ENCODE data around the gene SNCB.

Gene SNCB

DNA sequence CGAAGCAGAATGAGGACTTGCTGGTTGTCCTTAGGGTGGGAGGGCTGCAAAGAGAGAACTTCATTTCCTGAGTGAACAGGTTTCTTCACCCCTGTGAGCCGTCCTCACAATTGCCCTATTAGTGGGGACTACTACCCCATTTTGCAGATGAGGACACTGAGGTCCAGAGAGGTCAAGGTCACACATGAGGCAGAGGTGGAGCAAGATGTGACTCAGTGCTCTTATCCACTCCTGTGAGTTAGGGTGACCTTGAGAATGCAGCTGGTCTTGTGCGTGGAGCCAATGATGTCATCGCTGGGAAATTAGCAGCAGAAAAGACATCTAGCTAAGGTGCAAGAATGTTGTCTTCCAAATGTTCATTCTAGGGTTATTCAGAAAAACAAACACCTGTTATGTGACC is 47.3 kb downstream of the SNCB start:
- Histone ChIP-seq H2AFZ (ENCODE audit: low read length) (no peak overlapping the region), H3K4me1 (ENCODE audit: insufficient read depth, low read length, poor library complexity, severe bottlenecking) (no peaks in the 10 kb centered on the region), H3K27me3 (ENCODE audit: insufficient read depth, low read length, poor library complexity, severe bottlenecking) (no peaks in the 10 kb centered on the region), H3F3A (ENCODE audit: low read depth) (no peaks in the 10 kb centered on the region), H4K20me1 (ENCODE audit: insufficient read depth, low read length, poor library complexity, severe bottlenecking) (no peaks in the 10 kb centered on the region), H3K9ac (ENCODE audit: low read depth, low read length, poor library complexity, severe bottlenecking) (no peak overlapping the region), H3K9me2 (replicated peaks; ENCODE audit: low read depth, low read length) (no peaks in the 10 kb centered on the region), H3K4me2 (ENCODE audit: low read depth, low read length, poor library complexity, severe bottlenecking) (no peak overlapping the region), H3K79me2 (ENCODE audit: insufficient read depth, low read length) (no peaks in the 10 kb centered on the region), H3K9me3 (ENCODE audit: insufficient read depth, low read depth, low read length) (peaks cover 6% of the 10 kb centered on the region; the same call in 1 of the 2 replicates), H3K36me3 (ENCODE audit: insufficient read depth, low read length) (no peaks in the 10 kb centered on the region), H3K4me3 (ENCODE audit: low read length, poor library complexity, severe bottlenecking) (no peak overlapping the region)
- no peak for TF ChIP-seq EZH2phosphoT487 (IDR thresholded peaks at IDR 0.05; ENCODE audit: borderline replicate concordance)
- TF ChIP-seq, protein P1, sequence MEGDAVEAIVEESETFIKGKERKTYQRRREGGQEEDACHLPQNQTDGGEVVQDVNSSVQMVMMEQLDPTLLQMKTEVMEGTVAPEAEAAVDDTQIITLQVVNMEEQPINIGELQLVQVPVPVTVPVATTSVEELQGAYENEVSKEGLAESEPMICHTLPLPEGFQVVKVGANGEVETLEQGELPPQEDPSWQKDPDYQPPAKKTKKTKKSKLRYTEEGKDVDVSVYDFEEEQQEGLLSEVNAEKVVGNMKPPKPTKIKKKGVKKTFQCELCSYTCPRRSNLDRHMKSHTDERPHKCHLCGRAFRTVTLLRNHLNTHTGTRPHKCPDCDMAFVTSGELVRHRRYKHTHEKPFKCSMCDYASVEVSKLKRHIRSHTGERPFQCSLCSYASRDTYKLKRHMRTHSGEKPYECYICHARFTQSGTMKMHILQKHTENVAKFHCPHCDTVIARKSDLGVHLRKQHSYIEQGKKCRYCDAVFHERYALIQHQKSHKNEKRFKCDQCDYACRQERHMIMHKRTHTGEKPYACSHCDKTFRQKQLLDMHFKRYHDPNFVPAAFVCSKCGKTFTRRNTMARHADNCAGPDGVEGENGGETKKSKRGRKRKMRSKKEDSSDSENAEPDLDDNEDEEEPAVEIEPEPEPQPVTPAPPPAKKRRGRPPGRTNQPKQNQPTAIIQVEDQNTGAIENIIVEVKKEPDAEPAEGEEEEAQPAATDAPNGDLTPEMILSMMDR (conservative IDR thresholded peaks at IDR 0.05; ENCODE audit: low read length), result no peak

DNA sequence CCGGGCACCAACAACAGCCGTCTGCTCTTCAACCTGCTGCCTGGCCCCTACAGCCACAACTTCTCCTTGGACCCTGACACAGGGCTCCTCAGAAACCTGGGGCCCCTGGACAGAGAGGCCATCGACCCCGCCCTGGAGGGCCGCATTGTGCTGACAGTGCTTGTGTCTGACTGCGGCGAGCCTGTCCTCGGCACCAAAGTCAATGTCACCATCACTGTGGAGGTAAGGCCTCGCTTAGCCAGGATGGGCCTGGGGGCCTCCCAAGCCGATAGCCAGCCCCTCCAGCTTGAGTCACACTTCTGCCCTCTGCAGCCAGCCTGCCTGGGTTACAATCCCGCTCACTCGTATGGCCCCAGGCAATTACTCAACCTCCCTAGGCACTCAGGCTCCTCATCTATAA is 49.0 kb downstream of the SNCB start:
- Histone ChIP-seq H3K4me1 (ENCODE audit: insufficient read depth, low read length, poor library complexity, severe bottlenecking) (no peaks in the 10 kb centered on the region), H3K9me2 (replicated peaks; ENCODE audit: low read depth, low read length) (no peaks in the 10 kb centered on the region), H3K4me3 (ENCODE audit: low read length, poor library complexity, severe bottlenecking) (no peak overlapping the region), H2AFZ (ENCODE audit: low read length) (no peak overlapping the region), H3F3A (ENCODE audit: low read depth) (no peaks in the 10 kb centered on the region), H4K20me1 (ENCODE audit: insufficient read depth, low read length, poor library complexity, severe bottlenecking) (no peaks in the 10 kb centered on the region), H3K36me3 (ENCODE audit: insufficient read depth, low read length) (no peaks in the 10 kb centered on the region), H3K4me2 (ENCODE audit: low read depth, low read length, poor library complexity, severe bottlenecking) (no peak overlapping the region), H3K9ac (ENCODE audit: low read depth, low read length, poor library complexity, severe bottlenecking) (no peak overlapping the region), H3K79me2 (ENCODE audit: insufficient read depth, low read length) (no peaks in the 10 kb centered on the region), H3K9me3 (ENCODE audit: insufficient read depth, low read depth, low read length) (peaks cover 6% of the 10 kb centered on the region; the same call in 1 of the 2 replicates), H3K27me3 (ENCODE audit: insufficient read depth, low read length, poor library complexity, severe bottlenecking) (no peaks in the 10 kb centered on the region)
- TF ChIP-seq EZH2phosphoT487 (IDR thresholded peaks at IDR 0.05; ENCODE audit: borderline replicate concordance), result no peak
- TF ChIP-seq, protein P1 (conservative IDR thresholded peaks at IDR 0.05; ENCODE audit: low read length), result no peak

GRCh38 chr5:176579323-176579722 is 51.0 kb downstream of the SNCB start:
- no peak overlapping the region for H3K4me2 ChIP-seq (ENCODE audit: low read depth, low read length, poor library complexity, severe bottlenecking)
- no peaks in the 10 kb centered on the region for H3K9me3 ChIP-seq (ENCODE audit: insufficient read depth, low read depth, low read length)
- no peaks in the 10 kb centered on the region for H3K36me3 ChIP-seq (ENCODE audit: insufficient read depth, low read length)
- no peaks in the 10 kb centered on the region for H3K4me1 ChIP-seq (ENCODE audit: insufficient read depth, low read length, poor library complexity, severe bottlenecking)
- no peaks in the 10 kb centered on the region for H3K27me3 ChIP-seq (ENCODE audit: insufficient read depth, low read length, poor library complexity, severe bottlenecking)
- TF ChIP-seq, protein P1 (conservative IDR thresholded peaks at IDR 0.05; ENCODE audit: low read length), result no peak
- no peak for TF ChIP-seq EZH2phosphoT487 (IDR thresholded peaks at IDR 0.05; ENCODE audit: borderline replicate concordance)
- no peaks in the 10 kb centered on the region for H3K9me2 ChIP-seq (replicated peaks; ENCODE audit: low read depth, low read length)
- H3K4me3 ChIP-seq (ENCODE audit: low read length, poor library complexity, severe bottlenecking), result no peak overlapping the region
- H3F3A ChIP-seq (ENCODE audit: low read depth), result no peaks in the 10 kb centered on the region
- no peaks in the 10 kb centered on the region for H4K20me1 ChIP-seq (ENCODE audit: insufficient read depth, low read length, poor library complexity, severe bottlenecking)
- no peak overlapping the region for H3K9ac ChIP-seq (ENCODE audit: low read depth, low read length, poor library complexity, severe bottlenecking)
- H3K79me2 ChIP-seq (ENCODE audit: insufficient read depth, low read length), result no peaks in the 10 kb centered on the region
- H2AFZ ChIP-seq (ENCODE audit: low read length), result no peak overlapping the region

Data from Loucy (cell line).